GM12878 (cell line): Measurements from ENCODE around the gene IMMT. TPM values are rescaled to one million over a fixed set of nuclear protein-coding genes. Genes with fewer than 3 reads are reported as not detected.

Experiments
- ATAC-seq: fragments of 200-7000 bp; cut with Tn5 transposase; 3 replicates; pipeline ENCODE4 v1.9.1; 2020; ENCODE audit warnings: mild to moderate bottlenecking, moderate library complexity
- BruUV-seq: library from RNA; stranded (reverse); fragments of 400-500 nt; replicated peaks from 2 replicates; lab custom pipeline; 2021; lab: Mats Ljungman, UMichigan
- CTCF ChIA-PET: fragments of 300-600 bp; sonication (Branson Sonifier 250); formaldehyde crosslinking; extraction: SDS; loops from one replicate; lab custom pipeline; 2021; ENCODE audit warnings: inconsistent platforms; lab: Yijun Ruan, JAX
- POLR2A ChIA-PET: fragments of 350-600 bp; formaldehyde crosslinking; extraction: SDS; loops from one replicate; lab custom pipeline; 2021; ENCODE audit warnings: inconsistent platforms; lab: Charles Lee
- RAD21 ChIA-PET: fragments of 300-600 bp; sonication (Branson Sonifier 250); formaldehyde crosslinking; loops from one replicate; lab custom pipeline; 2023; ENCODE audit warnings: antibody characterized with exemption; ENCODE audit not compliant: unreplicated experiment; lab: Charles Lee
- SMC1A ChIA-PET: fragments of 300-600 bp; sonication (Branson Sonifier 250); formaldehyde crosslinking; loops from one replicate; lab custom pipeline; 2023; ENCODE audit not compliant: unreplicated experiment, uncharacterized antibody; lab: Charles Lee
- DNase-seq: peaks from one replicate; pipeline ENCODE4 v3.0.0-alpha.2; 2011; ENCODE audit warnings: low read depth, low spot score
- FAIRE-seq: peaks from 3 replicates; lab custom pipeline; 2011; peaks lifted over from hg19 to GRCh38; lab: Jason Lieb, UNC
- H2AFZ ChIP-seq: 2 replicates; pipeline ENCODE4 v1.6.0; 2011; ENCODE audit warnings: low read depth, low read length, control low read depth; ENCODE audit not compliant: control insufficient read depth
- H3K27ac ChIP-seq: 2 replicates; pipeline ENCODE4 v1.5.1; 2011; ENCODE audit warnings: control low read depth; ENCODE audit not compliant: control insufficient read depth, insufficient read depth
- H3K27me3 ChIP-seq, 2 experiments: replicated peaks in 1 of 2; 2 replicates each; pipeline versions ENCODE4 v1.6.0 to v1.6.1; 2011; ENCODE audit warnings: low read length in 1 of 2; ENCODE audit not compliant: control insufficient read depth in 2 of 2, insufficient read depth in 2 of 2
- H3K36me3 ChIP-seq, 2 experiments: 2 replicates each; pipeline ENCODE4 v1.5.1; 2011; ENCODE audit warnings: low read length in 1 of 2; ENCODE audit not compliant: control insufficient read depth in 2 of 2, insufficient read depth in 2 of 2
- H3K4me1 ChIP-seq: 2 replicates; pipeline ENCODE4 v1.6.1; 2011; ENCODE audit warnings: mild to moderate bottlenecking, low read length, moderate library complexity, mixed read lengths; ENCODE audit not compliant: control insufficient read depth, insufficient read depth
- H3K4me2 ChIP-seq: 2 replicates; pipeline ENCODE4 v1.6.0; 2011; ENCODE audit warnings: control low read depth; ENCODE audit not compliant: control insufficient read depth, insufficient read depth
- H3K4me3 ChIP-seq: fragments of 200-600 bp; sonication (generic); 2 replicates; pipeline ENCODE4 v1.5.1; 2016
- H3K79me2 ChIP-seq: 2 replicates; pipeline ENCODE4 v1.6.0; 2011; ENCODE audit warnings: low read length; ENCODE audit not compliant: control insufficient read depth, insufficient read depth
- H3K9ac ChIP-seq: 2 replicates; pipeline ENCODE4 v1.8.0; 2011; ENCODE audit warnings: low read length, control low read depth, mixed read lengths; ENCODE audit not compliant: control insufficient read depth, insufficient read depth
- H3K9me3 ChIP-seq: replicated peaks from 3 replicates; pipeline ENCODE4 v1.5.1; 2011; ENCODE audit warnings: mild to moderate bottlenecking, low read length; ENCODE audit not compliant: control insufficient read depth, insufficient read depth
- H4K20me1 ChIP-seq: 2 replicates; pipeline ENCODE4 v1.6.0; 2011; ENCODE audit not compliant: control insufficient read depth, insufficient read depth
- CUX1 ChIP-seq: IDR thresholded peaks from 2 replicates; pipeline ENCODE4 v1.6.1; 2012; ENCODE audit warnings: improper control_type of control experiment, low read depth, low read length; ENCODE audit not compliant: insufficient replicate concordance
- DPF2 ChIP-seq: fragments of 450-650 bp; IDR thresholded peaks from 2 replicates; pipeline ENCODE4 v1.6.1; 2017; ENCODE audit warnings: mild to moderate bottlenecking
- HSF1 ChIP-seq: fragments of 150-350 bp; IDR thresholded peaks from 2 replicates; pipeline ENCODE4 v1.6.1; 2014; ENCODE audit warnings: mild to moderate bottlenecking, low read depth, low read length
- IRF3 ChIP-seq: fragments of 450-650 bp; IDR thresholded peaks from 2 replicates; pipeline ENCODE4 v1.6.1; 2014; ENCODE audit warnings: mild to moderate bottlenecking
- IRF4 ChIP-seq: IDR thresholded peaks from 2 replicates; pipeline ENCODE4 v1.6.1; 2011; ENCODE audit warnings: low read depth, low read length
- RAD51 ChIP-seq: fragments of 450-650 bp; IDR thresholded peaks from 2 replicates; pipeline ENCODE4 v1.6.1; 2016; ENCODE audit warnings: moderate library complexity, mild to moderate bottlenecking, inconsistent platforms
- SMARCA5 ChIP-seq: fragments of 450-650 bp; IDR thresholded peaks from 2 replicates; pipeline ENCODE4 v1.6.1; 2017; ENCODE audit warnings: mild to moderate bottlenecking
- ZBTB4 ChIP-seq: fragments of 450-650 bp; formaldehyde crosslinking; IDR thresholded peaks from 2 replicates; pipeline ENCODE4 v1.4.0; 2022; ENCODE audit warnings: mild to moderate bottlenecking, moderate library complexity
- ZNF274 ChIP-seq: IDR thresholded peaks from one replicate; pipeline ENCODE4 v1.8.0; 2011; ENCODE audit not compliant: insufficient read length, insufficient read depth
- ZSCAN29 ChIP-seq: fragments of 450-650 bp; IDR thresholded peaks from 2 replicates; pipeline ENCODE4 v1.6.1; 2017; ENCODE audit warnings: mild to moderate bottlenecking, moderate library complexity
- WGBS: methylation state at CpG from one replicate; pipeline ENCODE4 v1.1.6; 2016; ENCODE audit warnings: low lambda C conversion rate; ENCODE audit not compliant: insufficient replicate concordance, insufficient coverage; ENCODE audit errors: missing lambda C conversion rate; 5-methylcytosine and 5-hydroxymethylcytosine counted together
- in situ Hi-C: fragments of 300-500 bp; cut with MboI; formaldehyde crosslinking; loops from 9 replicates; pipeline ENCODE4 v1.14.3; 2018; ENCODE audit warnings: mixed read lengths
- intact Hi-C: fragments of 100-400 bp; cut with micrococcal nuclease; formaldehyde crosslinking; loops from one replicate; pipeline ENCODE4 v1.14.2; 2022; ENCODE audit not compliant: unreplicated experiment
- polyA plus RNA-seq, 11 experiments: library from polyadenylated mRNA; depleted of rRNA in 4 of 11; unstranded in 6 of 11; stranded (reverse) in 5 of 11; fragments of >200 nt; fragmentation: Nextera tagmentation in 4 of 11; fragmentation: Illumina TruSeq in 1 of 11; extraction: Ambion mirVana in 4 of 11; extraction: Trizol in 1 of 11; gene quantifications; 1 replicate in 1 of 11; 2 replicates in 10 of 11; pipeline versions ENCODE4 v1.2.1 to v1.2.3, GENCODE V29; 2011 to 2016; ENCODE audit warnings: inconsistent platforms in 2 of 11, missing spikeins in 2 of 11, low read depth in 1 of 11
- total RNA-seq, 4 experiments: library from RNA; depleted of rRNA in 3 of 4; stranded (reverse); fragments of >200 nt in 3 of 4; fragmentation: Illumina TruSeq in 1 of 4; extraction: Trizol in 1 of 4; gene quantifications; 2 replicates each; pipeline versions ENCODE4 v1.2.1 to v1.2.3, GENCODE V29; 2013 to 2021

Gene IMMT
- total and polyA plus RNA-seq, 10 of the 15 experiments (the other 5 are each of a cell fraction or from before 2014, with no cell fraction given) = 78.4 to 149 (median 98.7) TPM

DNA sequence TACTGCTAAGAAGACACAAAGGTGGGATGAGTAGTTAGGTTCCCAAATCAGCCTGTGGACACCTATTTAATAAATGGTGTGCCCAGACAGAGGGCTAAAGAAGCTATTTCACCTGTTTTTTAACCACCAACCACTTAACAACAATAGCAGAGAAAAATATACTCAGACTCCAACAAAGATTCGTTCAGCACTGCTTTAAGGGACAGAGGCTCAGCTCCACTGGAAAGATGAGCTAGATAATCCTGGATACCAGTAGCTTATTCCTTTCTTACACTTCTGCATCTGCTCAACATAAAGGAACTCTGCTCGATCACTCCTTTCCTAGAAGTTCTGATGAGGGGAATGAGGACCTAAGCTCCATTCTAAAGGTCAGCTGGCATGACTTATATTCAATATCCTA, 44.8 kb downstream of the IMMT start:
- no TSS peak for BruUV-seq
- Histone ChIP-seq H2AFZ (no peak overlapping the region), H3K79me2 (no peaks in the 10 kb centered on the region), H3K9ac (no peak overlapping the region), H3K4me3 (no peak overlapping the region), H3K36me3 (peaks cover 3 to 28% of the 10 kb centered on the region in 2 experiments), H3K4me2 (no peak overlapping the region), H3K27ac (no peak overlapping the region), H3K4me1 (no peaks in the 10 kb centered on the region), H4K20me1 (no peaks in the 10 kb centered on the region), H3K27me3 (no peaks in the 10 kb centered on the region), H3K9me3 (no peaks in the 10 kb centered on the region)
- in situ Hi-C loops = no loop called here
- SMC1A ChIA-PET = interaction anchor here (0.9 to 1.6 kb wide), 3 partner anchors 44 to 323 kb away, joined by 3 to 4 read pairs (median 3); partner anchors contain the start of gene PTCD3
- RAD21 ChIA-PET = interaction anchor here (0.8 kb wide), 1 partner anchor 8 kb away, joined by 4 read pairs; no protein-coding TSS in a partner anchor
- CTCF ChIA-PET = interaction anchor here (0.6 to 1.4 kb wide), 6 partner anchors 30 to 436 kb away, joined by 3 read pairs; partner anchors contain the start of gene ST3GAL5
- TF ChIP-seq IRF4 (no peak), IRF3 (no peak), CUX1 (no peak), RAD51 (no peak), SMARCA5 (no peak), DPF2 (no peak), HSF1 (no peak), ZSCAN29 (no peak), ZBTB4 (CRISPR knock-in tag) (no peak), ZNF274 (no peak)
- ATAC-seq (no peak), FAIRE-seq (no peak), DNase-seq (no peak)
- intact Hi-C loops = no loop called here
- 95% methylated on average over 2 of the region's 2 CpGs for WGBS
- POLR2A ChIA-PET = interaction anchor here (1.2 to 1.4 kb wide), 2 partner anchors 15 to 35 kb away, joined by 3 read pairs; no protein-coding TSS in a partner anchor
